Tongue (tissue), 2 donors: ENCODE measurements around the gene FKBP8. TPM values are rescaled to one million over a fixed set of nuclear protein-coding genes. Genes with fewer than 3 reads are reported as not detected.

ENCODE experiments used
- DNase-seq: peaks from one replicate; pipeline ENCODE4 v3.0.0-alpha.2; 2015
- total RNA-seq: library from RNA; depleted of rRNA; stranded (reverse); fragments of >200 nt; gene quantifications from one replicate; pipeline ENCODE4 v1.2.3, GENCODE V29; 2014

Gene FKBP8
- total RNA-seq, 1 donor from 2014 or later = 115 TPM

- DNase-seq = no peak
Observed at GRCh38 chr19:18502246-18502637, 41.1 kb downstream of the FKBP8 start.

- DNase-seq = peak; percentile 39
Observed at GRCh38 chr19:18501832-18502231, 41.5 kb downstream of the FKBP8 start.

GRCh38 chr19:18501351-18501750 lies 42.0 kb downstream of the FKBP8 start:
- DNase-seq = no peak

GRCh38 chr19:18500799-18501198 lies 42.6 kb downstream of the FKBP8 start:
- DNase-seq = peak; percentile 41

- peak; percentile 48 for DNase-seq
Observed at GRCh38 chr19:18500376-18500775, 43.0 kb downstream of the FKBP8 start.

GRCh38 chr19:18499055-18499775 lies 44.2 kb downstream of the FKBP8 start:
- no peak for DNase-seq

- no peak for DNase-seq
Observed at GRCh38 chr19:18496980-18497256, 46.5 kb downstream of the FKBP8 start.

GRCh38 chr19:18496167-18496979 lies 47.0 kb downstream of the FKBP8 start:
- no peak for DNase-seq

- DNase-seq = no peak
Observed at GRCh38 chr19:18495204-18495911, 48.0 kb downstream of the FKBP8 start.

- DNase-seq = no peak
Observed at GRCh38 chr19:18494267-18494607, 49.1 kb downstream of the FKBP8 start.

GRCh38 chr19:18493440-18494266 lies 49.7 kb downstream of the FKBP8 start:
- DNase-seq = no peak

- no peak for DNase-seq
Observed at GRCh38 chr19:18491995-18492953, 51.1 kb downstream of the FKBP8 start.

GRCh38 chr19:18490728-18491127 lies 52.6 kb downstream of the FKBP8 start:
- no peak for DNase-seq

- no peak for DNase-seq
Observed at GRCh38 chr19:18489627-18490184, 53.7 kb downstream of the FKBP8 start.

- peak; percentile 77 for DNase-seq
Observed at GRCh38 chr19:18488838-18489626, 54.3 kb downstream of the FKBP8 start.

GRCh38 chr19:18488403-18488723 lies 55.0 kb downstream of the FKBP8 start:
- no peak for DNase-seq

GRCh38 chr19:18487576-18488402 lies 55.6 kb downstream of the FKBP8 start:
- DNase-seq = no peak

- DNase-seq = no peak
Observed at GRCh38 chr19:18486746-18487145, 56.6 kb downstream of the FKBP8 start.

- DNase-seq = no peak
Observed at GRCh38 chr19:18484992-18485391, 58.4 kb downstream of the FKBP8 start.
